C4-2B (cell line): ENCODE measurements around the gene PAAF1.

Source experiments
- CTCF ChIP-seq: fragments of 450-650 bp; conservative IDR thresholded peaks from 2 replicates; pipeline ENCODE4 v1.5.1; 2017; ENCODE audit warnings: mild to moderate bottlenecking
- ZFX ChIP-seq: fragments of 450-650 bp; IDR thresholded peaks from 2 replicates; pipeline ENCODE4 v1.6.1; 2017

- TF ChIP-seq CTCF (no peak), ZFX (no peak)
Measured at GRCh38 chr11:73977856-73978519, 101.2 kb downstream of the PAAF1 start.
